K562 (cell line): ENCODE results near the gene UBXN11. TPM values are rescaled to one million over a fixed set of nuclear protein-coding genes. Genes with fewer than 3 reads are reported as not detected.
A peak's percentile ranks its signal among the peaks of the same experiment; 100 is the strongest.

Source experiments
- ATAC-seq: fragments of 200-7000 bp; cut with Tn5 transposase; 3 replicates; pipeline ENCODE4 v1.9.1; 2020; ENCODE audit warnings: moderate library complexity
- BruUV-seq: library from RNA; stranded (reverse); fragments of 400-500 nt; replicated peaks from 2 replicates; lab custom pipeline; 2021; lab: Mats Ljungman, UMichigan
- CTCF ChIA-PET: fragments of 300-600 bp; formaldehyde crosslinking; extraction: SDS; loops from one replicate; lab custom pipeline; 2021; ENCODE audit warnings: low intra/inter-chr PET ratio; lab: Yijun Ruan, JAX
- POLR2A ChIA-PET: fragments of 300-600, 350-650 bp; sonication (Branson Sonifier 250); formaldehyde crosslinking; extraction: SDS; loops from one replicate; lab custom pipeline; 2021; ENCODE audit warnings: antibody characterized with exemption, inconsistent platforms; lab: Yijun Ruan, JAX
- DNase-seq, 4 experiments: peaks; one replicate each; pipeline versions ENCODE4 v3.0.0 to v3.0.0-alpha.2; 2011 to 2018; ENCODE audit warnings: low spot score in 3 of 4, mixed read lengths in 3 of 4; ENCODE audit errors: extremely low read depth in 1 of 4
- FAIRE-seq: peaks from 2 replicates; lab custom pipeline; 2011; peaks lifted over from hg19 to GRCh38; lab: Jason Lieb, UNC
- H2AFZ ChIP-seq: 2 replicates; pipeline ENCODE4 v1.6.0; 2011; ENCODE audit warnings: low read depth, low read length, control low read depth, inconsistent platforms
- H3K27ac ChIP-seq: fragments of 200-600 bp; 3 replicates; pipeline ENCODE4 v1.8.0; 2011; ENCODE audit warnings: low read depth, mild to moderate bottlenecking, control low read depth, inconsistent platforms, low read length, moderate library complexity, mixed read lengths; ENCODE audit errors: extremely low read depth
- H3K27me3 ChIP-seq, 2 experiments: fragments of 300-600 bp in 1 of 2; 2 replicates in 1 of 2; 3 replicates in 1 of 2; pipeline versions ENCODE4 v1.6.0 to v1.8.0; 2011; ENCODE audit warnings: inconsistent platforms in 2 of 2, low read length in 2 of 2, mild to moderate bottlenecking in 1 of 2, mixed read lengths in 1 of 2, moderate library complexity in 1 of 2; ENCODE audit not compliant: control insufficient read depth in 2 of 2, insufficient read depth in 2 of 2
- H3K36me3 ChIP-seq: fragments of 300-600 bp; 3 replicates; pipeline ENCODE4 v1.8.0; 2011; ENCODE audit warnings: mild to moderate bottlenecking, low read length, inconsistent platforms; ENCODE audit not compliant: control insufficient read depth, insufficient read depth
- H3K4me1 ChIP-seq, 2 experiments: fragments of 200-600 bp in 1 of 2; replicated peaks in 1 of 2; 2 replicates in 1 of 2; 3 replicates in 1 of 2; pipeline versions ENCODE4 v1.5.1 to v1.8.0; 2011; ENCODE audit warnings: inconsistent platforms in 2 of 2, low read length in 2 of 2, mild to moderate bottlenecking in 1 of 2, mixed read lengths in 1 of 2, moderate library complexity in 1 of 2; ENCODE audit not compliant: control insufficient read depth in 2 of 2, insufficient read depth in 2 of 2
- H3K4me2 ChIP-seq: 2 replicates; pipeline ENCODE4 v1.6.1; 2011; ENCODE audit warnings: low read length, control low read depth, inconsistent platforms, mixed read lengths; ENCODE audit not compliant: insufficient read depth
- H3K4me3 ChIP-seq: fragments of 200-600 bp; sonication (generic), shearing (Covaris generic); 2 replicates; pipeline ENCODE4 v1.5.1; 2016; ENCODE audit warnings: control low read depth, inconsistent platforms
- H3K79me2 ChIP-seq: fragments of 200-600 bp; 3 replicates; pipeline ENCODE4 v1.8.0; 2011; ENCODE audit warnings: low read length, inconsistent platforms; ENCODE audit not compliant: control insufficient read depth, insufficient read depth
- H3K9ac ChIP-seq, 2 experiments: 2 replicates each; pipeline versions ENCODE4 v1.6.0 to v1.6.1; 2011; ENCODE audit warnings: low read depth in 2 of 2, low read length in 2 of 2, control low read depth in 1 of 2, inconsistent platforms in 1 of 2, mild to moderate bottlenecking in 1 of 2, mixed read lengths in 1 of 2; ENCODE audit not compliant: insufficient read depth in 1 of 2
- H3K9me1 ChIP-seq: one replicate; pipeline ENCODE4 v1.6.0; 2011; ENCODE audit warnings: inconsistent platforms, mild to moderate bottlenecking, low read length, moderate library complexity; ENCODE audit not compliant: control insufficient read depth, insufficient read depth
- H3K9me3 ChIP-seq: replicated peaks from 2 replicates; pipeline ENCODE4 v1.5.1; 2011; ENCODE audit warnings: low read depth, low read length, inconsistent platforms; ENCODE audit not compliant: control insufficient read depth, insufficient read depth
- H4K20me1 ChIP-seq: replicated peaks from 2 replicates; pipeline ENCODE4 v1.6.1; 2011; ENCODE audit warnings: low read length, inconsistent platforms, mixed read lengths; ENCODE audit not compliant: control insufficient read depth, insufficient read depth
- ARHGAP35 ChIP-seq: fragments of 450-650 bp; IDR thresholded peaks from 2 replicates; pipeline ENCODE4 v1.6.1; 2018; ENCODE audit not compliant: partially characterized antibody
- ARID2 ChIP-seq: fragments of 450-650 bp; IDR thresholded peaks from 2 replicates; pipeline ENCODE4 v1.6.1; 2017; ENCODE audit warnings: antibody characterized with exemption, mild to moderate bottlenecking
- CHCHD3 ChIP-seq: fragments of 250-450 bp; sonication (Bioruptor Pico); IDR thresholded peaks from 2 replicates; pipeline ENCODE4 v2.1.2; 2022; ENCODE audit warnings: mild to moderate bottlenecking
- ETV6 ChIP-seq, 3 experiments: fragments of 150-350 bp in 1 of 3; sonication (generic) in 1 of 3; formaldehyde crosslinking in 1 of 3; IDR thresholded peaks; 2 replicates each; pipeline versions ENCODE4 v1.6.1 to v1.8.0; 2014 to 2022; ENCODE audit warnings: borderline replicate concordance in 2 of 3, low read depth in 2 of 3, antibody characterized with exemption in 1 of 3, low read length in 1 of 3, mild to moderate bottlenecking in 1 of 3, missing genetic modification reagents in 1 of 3
- FIP1L1 ChIP-seq: fragments of 200-400 bp; formaldehyde crosslinking; IDR thresholded peaks from 2 replicates; pipeline ENCODE4 v1.6.1; 2018; ENCODE audit warnings: mild to moderate bottlenecking, low read depth, low read length; ENCODE audit not compliant: poor library complexity, severe bottlenecking
- GATAD2A ChIP-seq: fragments of 450-650 bp; IDR thresholded peaks from 2 replicates; pipeline ENCODE4 v1.6.1; 2017
- MLLT1 ChIP-seq, 2 experiments: fragments of 450-650 bp; IDR thresholded peaks; 2 replicates each; pipeline ENCODE4 v1.6.1; 2016
- PHB2 ChIP-seq: fragments of 450-650 bp; IDR thresholded peaks from 2 replicates; pipeline ENCODE4 v1.6.1; 2017; ENCODE audit warnings: low read depth
- SMARCC2 ChIP-seq: fragments of 450-650 bp; IDR thresholded peaks from 2 replicates; pipeline ENCODE4 v1.6.1; 2017; ENCODE audit warnings: antibody characterized with exemption, moderate library complexity, mild to moderate bottlenecking, low read depth
- TAF15 ChIP-seq: fragments of 200-400 bp; formaldehyde crosslinking; IDR thresholded peaks from 2 replicates; pipeline ENCODE4 v1.6.1; 2017; ENCODE audit warnings: mild to moderate bottlenecking, low read depth, low read length, moderate library complexity
- TGIF2 ChIP-seq: sonication (generic); formaldehyde crosslinking; IDR thresholded peaks from 2 replicates; pipeline ENCODE4 v1.8.1; 2022; ENCODE audit warnings: mild to moderate bottlenecking, missing genetic modification reagents, moderate library complexity
- ZNF12 ChIP-seq: sonication (generic); formaldehyde crosslinking; IDR thresholded peaks from 2 replicates; pipeline ENCODE4 v1.4.0; 2020; ENCODE audit warnings: mild to moderate bottlenecking, missing genetic modification reagents
- WGBS: fragments of 100-300 bp; shearing (Covaris generic); methylation state at CpG from one replicate; pipeline ENCODE4 v1.1.6; 2016; ENCODE audit warnings: low coverage, mixed read lengths; ENCODE audit not compliant: insufficient coverage; ENCODE audit errors: missing lambda C conversion rate; 5-methylcytosine and 5-hydroxymethylcytosine counted together
- in situ Hi-C: fragments of 300-500 bp; cut with MboI; formaldehyde crosslinking; loops from 4 replicates; pipeline ENCODE4 v1.15.0; 2018; ENCODE audit warnings: inconsistent platforms, mixed read lengths
- intact Hi-C: fragments of 100-400 bp; cut with micrococcal nuclease; formaldehyde crosslinking; loops from 2 replicates; pipeline ENCODE4 v1.14.2; 2022
- polyA plus RNA-seq, 8 experiments: library from polyadenylated mRNA; depleted of rRNA in 4 of 8; stranded (reverse) in 5 of 8; unstranded in 3 of 8; fragments of >200 nt; fragmentation: Nextera tagmentation in 2 of 8; fragmentation: Illumina TruSeq in 1 of 8; extraction: Ambion mirVana in 2 of 8; extraction: Trizol in 1 of 8; gene quantifications; 2 replicates each; pipeline versions ENCODE4 v1.2.1 to v1.2.3, GENCODE V29; 2011 to 2014; ENCODE audit warnings: inconsistent platforms in 1 of 8, missing spikeins in 1 of 8
- total RNA-seq, 7 experiments: library from RNA; depleted of rRNA in 6 of 7; stranded (reverse); fragments of >200 nt in 6 of 7; fragmentation: Illumina TruSeq in 2 of 7; extraction: Trizol in 2 of 7; gene quantifications; 2 replicates each; pipeline versions ENCODE4 v1.2.1 to v1.2.3, GENCODE V29; 2011 to 2021; ENCODE audit warnings: low replicate concordance in 1 of 7
- TF ChIP-seq, protein P1 (sequence below): IDR thresholded peaks from 3 replicates; pipeline ENCODE4 v1.6.1; 2011; ENCODE audit warnings: borderline replicate concordance, mild to moderate bottlenecking; ENCODE audit not compliant: insufficient read length, insufficient read depth
- TF ChIP-seq, protein P2 (sequence below): sonication (generic); formaldehyde crosslinking; IDR thresholded peaks from 2 replicates; pipeline ENCODE4 v1.9.0; 2022; ENCODE audit warnings: mild to moderate bottlenecking, missing genetic modification reagents
- TF ChIP-seq, protein P3 (sequence below): fragments of 450-650 bp; formaldehyde crosslinking; IDR thresholded peaks from 2 replicates; pipeline ENCODE4 v1.4.0; 2020; ENCODE audit warnings: mild to moderate bottlenecking, mixed read lengths

UBXN11 gene
- total and polyA plus RNA-seq, 9 of the 15 experiments (the other 6 are each of a cell fraction or from before 2014, with no cell fraction given): 0.48 to 34.3 (median 11.3) TPM

DNA sequence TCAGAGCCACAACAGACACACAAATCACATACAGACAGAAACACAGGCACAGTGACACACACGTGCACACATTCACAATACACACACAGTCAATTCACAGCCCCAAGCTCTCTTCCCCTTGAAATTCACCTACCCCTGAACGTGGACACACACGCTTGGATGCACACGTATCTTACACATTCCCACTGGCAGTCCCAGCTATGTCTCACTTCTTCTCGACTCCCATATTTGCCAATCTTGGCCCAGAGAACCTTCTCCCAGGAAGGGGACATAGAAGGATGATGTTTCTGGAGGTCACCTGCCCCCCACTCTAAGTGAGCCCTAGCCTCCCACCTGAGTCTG, 45.9 kb upstream of the UBXN11 start:
- Histone ChIP-seq H3K4me2 (no peak overlapping the region), H4K20me1 (no peaks in the 10 kb centered on the region), H3K9ac (peak overlapping the region in 1 of 2 experiments; percentile 3; a peak in 1 of 4 replicates), H3K9me1 (no peaks in the 10 kb centered on the region), H3K79me2 (no peaks in the 10 kb centered on the region), H3K4me3 (no peak overlapping the region)
- BruUV-seq: no TSS peak
- POLR2A ChIA-PET: interaction anchor here (1.6 kb wide), 1 partner anchor 25 kb away, joined by 6 read pairs; no protein-coding TSS in a partner anchor
- intact Hi-C loops (no loop called here), in situ Hi-C loops (no loop called here)
- 53% methylated on average over 5 of the region's 5 CpGs for WGBS
- no peak for DNase-seq
- TF ChIP-seq MLLT1 (IDR thresholded peaks at IDR 0.05) (peak; percentile 47 to 63; a peak in 2 of 4 replicates), GATAD2A (0 out of 2 replicates have a peak, but pooled peaks have one; percentile 5), FIP1L1 (no peak), ETV6 (IDR thresholded peaks at IDR 0.05; ENCODE audit: borderline replicate concordance in 1 of 2, low read depth in 2 of 2, low read length in 1 of 2) (no peak), ETV6 (CRISPR knock-in tag; IDR thresholded peaks at IDR 0.05; ENCODE audit: borderline replicate concordance) (no peak), ARID2 (no peak; the same call in 1 of the 2 replicates), PHB2 (peak; percentile 34; the same call in 1 of the 2 replicates), CHCHD3 (CRISPR knock-in tag) (no peak), ARHGAP35 (peak; percentile 15), TGIF2 (CRISPR knock-in tag) (no peak), ZNF12 (CRISPR knock-in tag) (no peak), SMARCC2 (no peak), TAF15 (no peak)
- TF ChIP-seq, protein P1, sequence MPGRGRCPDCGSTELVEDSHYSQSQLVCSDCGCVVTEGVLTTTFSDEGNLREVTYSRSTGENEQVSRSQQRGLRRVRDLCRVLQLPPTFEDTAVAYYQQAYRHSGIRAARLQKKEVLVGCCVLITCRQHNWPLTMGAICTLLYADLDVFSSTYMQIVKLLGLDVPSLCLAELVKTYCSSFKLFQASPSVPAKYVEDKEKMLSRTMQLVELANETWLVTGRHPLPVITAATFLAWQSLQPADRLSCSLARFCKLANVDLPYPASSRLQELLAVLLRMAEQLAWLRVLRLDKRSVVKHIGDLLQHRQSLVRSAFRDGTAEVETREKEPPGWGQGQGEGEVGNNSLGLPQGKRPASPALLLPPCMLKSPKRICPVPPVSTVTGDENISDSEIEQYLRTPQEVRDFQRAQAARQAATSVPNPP: no peak
- TF ChIP-seq, protein P2, sequence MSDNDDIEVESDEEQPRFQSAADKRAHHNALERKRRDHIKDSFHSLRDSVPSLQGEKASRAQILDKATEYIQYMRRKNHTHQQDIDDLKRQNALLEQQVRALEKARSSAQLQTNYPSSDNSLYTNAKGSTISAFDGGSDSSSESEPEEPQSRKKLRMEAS (CRISPR knock-in tag): peak; percentile 16; the same call in 1 of the 2 replicates
- TF ChIP-seq, protein P3, sequence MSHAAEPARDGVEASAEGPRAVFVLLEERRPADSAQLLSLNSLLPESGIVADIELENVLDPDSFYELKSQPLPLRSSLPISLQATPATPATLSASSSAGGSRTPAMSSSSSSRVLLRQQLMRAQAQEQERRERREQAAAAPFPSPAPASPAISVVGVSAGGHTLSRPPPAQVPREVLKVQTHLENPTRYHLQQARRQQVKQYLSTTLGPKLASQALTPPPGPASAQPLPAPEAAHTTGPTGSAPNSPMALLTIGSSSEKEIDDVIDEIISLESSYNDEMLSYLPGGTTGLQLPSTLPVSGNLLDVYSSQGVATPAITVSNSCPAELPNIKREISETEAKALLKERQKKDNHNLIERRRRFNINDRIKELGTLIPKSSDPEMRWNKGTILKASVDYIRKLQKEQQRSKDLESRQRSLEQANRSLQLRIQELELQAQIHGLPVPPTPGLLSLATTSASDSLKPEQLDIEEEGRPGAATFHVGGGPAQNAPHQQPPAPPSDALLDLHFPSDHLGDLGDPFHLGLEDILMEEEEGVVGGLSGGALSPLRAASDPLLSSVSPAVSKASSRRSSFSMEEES (CRISPR knock-in tag): no peak
- TF ChIP-seq, all 486 proteins: peak for 5
- Histone ChIP-seq H3K27me3 (no peaks in the 10 kb centered on the region), H3K27ac (no peak overlapping the region), H2AFZ (peak overlapping the region; percentile 81), H3K4me1 (peaks cover 23 to 36% of the 10 kb centered on the region in 2 experiments), H3K36me3 (no peaks in the 10 kb centered on the region), H3K9me3 (no peaks in the 10 kb centered on the region)
- FAIRE-seq: peak; percentile 67
- CTCF ChIA-PET: no interaction called here
- no peak for ATAC-seq
